ENCODE data around the gene NUCB1.

DNA sequence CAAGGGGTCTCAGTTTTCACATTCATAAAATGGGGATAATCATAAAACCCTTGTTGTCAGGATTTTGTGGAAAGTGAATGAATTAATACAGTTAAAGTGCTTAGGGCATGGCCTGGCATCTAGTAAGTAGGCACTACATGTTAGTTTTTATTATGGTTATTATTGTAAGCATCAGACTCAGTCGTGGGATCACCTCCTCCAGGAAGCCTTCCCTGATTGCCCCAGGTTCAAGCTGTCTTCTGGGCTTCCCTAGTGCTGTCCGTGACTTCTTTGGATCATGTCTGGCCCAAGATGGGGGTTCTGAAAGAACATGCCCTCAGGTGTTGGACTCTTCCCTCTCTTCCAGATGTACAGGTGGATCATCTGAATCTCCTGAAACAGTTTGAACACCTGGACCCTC lies 10.7 kb downstream of the NUCB1 start:
- TF ChIP-seq POLR2A (IDR thresholded peaks at IDR 0.05) (no peak), CTCF (IDR thresholded peaks at IDR 0.05) (no peak), POLR2AphosphoS5 (IDR thresholded peaks at IDR 0.05) (no peak)
